ENCODE results near the gene IFI27L1. TPM values are rescaled to one million over a fixed set of nuclear protein-coding genes. Genes with fewer than 3 reads are reported as not detected.

Gene IFI27L1
- total and polyA plus RNA-seq, 2 experiments from 2014 or later = 9.7 to 28.6 TPM

GRCh38 chr14:94113073-94113472 is 32.0 kb downstream of the IFI27L1 start:
- H3K36me3 Mint-ChIP-seq (ENCODE audit: low read depth) = no peaks in the 10 kb centered on the region
- H3K4me2 ChIP-seq = no peak overlapping the region

GRCh38 chr14:94113490-94113889 is 32.4 kb downstream of the IFI27L1 start:
- Histone ChIP-seq H3K4me3 (no peak overlapping the region), H3K9me2 (ENCODE audit: insufficient read depth) (no peaks in the 10 kb centered on the region), H3K27ac (ENCODE audit: low read depth) (no peak overlapping the region), H2AFZ (no peak overlapping the region), H3K4me1 (ENCODE audit: insufficient read depth) (no peaks in the 10 kb centered on the region), H3K36me3 (ENCODE audit: insufficient read depth) (no peaks in the 10 kb centered on the region), H3K79me2 (replicated peaks; ENCODE audit: insufficient read depth) (no peaks in the 10 kb centered on the region), H3K27me3 (ENCODE audit: insufficient read depth) (no peaks in the 10 kb centered on the region), H4K20me1 (replicated peaks; ENCODE audit: insufficient read depth) (no peaks in the 10 kb centered on the region), H3F3A (replicated peaks; ENCODE audit: low read depth) (no peaks in the 10 kb centered on the region), H3K4me2 (no peak overlapping the region)
- no peak for DNase-seq (ENCODE audit: low spot score)
- Mint-ChIP-seq H3K36me3 (ENCODE audit: low read depth) (no peaks in the 10 kb centered on the region), H3K9me3 (no peaks in the 10 kb centered on the region), H3K4me3 (no peak overlapping the region), H3K4me1 (peaks cover 15% of the 10 kb centered on the region), H3K27me3 (ENCODE audit: insufficient read depth, low read depth, poor library complexity) (peaks cover 1% of the 10 kb centered on the region), H3K27ac (no peak overlapping the region)
- ATAC-seq = no peak
- TF ChIP-seq POLR2AphosphoS5 (IDR thresholded peaks at IDR 0.05; ENCODE audit: low read depth) (no peak), CTCF (conservative IDR thresholded peaks at IDR 0.05; ENCODE audit: low read depth in 2 of 2) (no peak), JUNB (IDR thresholded peaks at IDR 0.05; ENCODE audit: unreplicated experiment) (no peak)

More at GRCh38 chr14:94113073-94113472, 32.0 kb downstream of the IFI27L1 start:
- no peaks in the 10 kb centered on the region for H3K27me3 ChIP-seq (ENCODE audit: insufficient read depth)
- no peaks in the 10 kb centered on the region for H3K79me2 ChIP-seq (replicated peaks; ENCODE audit: insufficient read depth)
- H3K4me1 Mint-ChIP-seq = peaks cover 15% of the 10 kb centered on the region
- no peak overlapping the region for H3K27ac Mint-ChIP-seq
- H3K27ac ChIP-seq (ENCODE audit: low read depth) = no peak overlapping the region
- H3K4me1 ChIP-seq (ENCODE audit: insufficient read depth) = no peaks in the 10 kb centered on the region
- ATAC-seq = no peak
- no peaks in the 10 kb centered on the region for H3K9me3 Mint-ChIP-seq
- no peaks in the 10 kb centered on the region for H3F3A ChIP-seq (replicated peaks; ENCODE audit: low read depth)
- no peak overlapping the region for H3K4me3 ChIP-seq
- H3K36me3 ChIP-seq (ENCODE audit: insufficient read depth) = no peaks in the 10 kb centered on the region
- H3K9me2 ChIP-seq (ENCODE audit: insufficient read depth) = no peaks in the 10 kb centered on the region
- no peak overlapping the region for H2AFZ ChIP-seq
- peaks cover 1% of the 10 kb centered on the region for H3K27me3 Mint-ChIP-seq (ENCODE audit: insufficient read depth, low read depth, poor library complexity)
- H4K20me1 ChIP-seq (replicated peaks; ENCODE audit: insufficient read depth) = no peaks in the 10 kb centered on the region
- no peak for DNase-seq (ENCODE audit: low spot score)
- TF ChIP-seq CTCF (conservative IDR thresholded peaks at IDR 0.05; ENCODE audit: low read depth in 2 of 2) (no peak), EZH2 (IDR thresholded peaks at IDR 0.05; ENCODE audit: low read depth, unreplicated experiment) (no peak), STAT1 (IDR thresholded peaks at IDR 0.05; ENCODE audit: unreplicated experiment) (no peak)
- H3K4me3 Mint-ChIP-seq = no peak overlapping the region

GRCh38 chr14:94113908-94114588 is 32.9 kb downstream of the IFI27L1 start:
- Mint-ChIP-seq H3K4me1 (peaks cover 15% of the 10 kb centered on the region), H3K9me3 (no peaks in the 10 kb centered on the region), H3K36me3 (ENCODE audit: low read depth) (no peaks in the 10 kb centered on the region), H3K4me3 (no peak overlapping the region), H3K27ac (no peak overlapping the region), H3K27me3 (ENCODE audit: insufficient read depth, low read depth, poor library complexity) (peaks cover 1% of the 10 kb centered on the region)
- H2AFZ ChIP-seq = no peak overlapping the region
- no peaks in the 10 kb centered on the region for H3K36me3 ChIP-seq (ENCODE audit: insufficient read depth)
- H3K4me1 ChIP-seq (ENCODE audit: insufficient read depth) = no peaks in the 10 kb centered on the region
- DNase-seq (ENCODE audit: low spot score) = no peak
- no peaks in the 10 kb centered on the region for H3K9me2 ChIP-seq (ENCODE audit: insufficient read depth)
- no peaks in the 10 kb centered on the region for H3K27me3 ChIP-seq (ENCODE audit: insufficient read depth)
- no peak overlapping the region for H3K27ac ChIP-seq (ENCODE audit: low read depth)
- ATAC-seq = no peak
- H4K20me1 ChIP-seq (replicated peaks; ENCODE audit: insufficient read depth) = no peaks in the 10 kb centered on the region
- no peak overlapping the region for H3K4me3 ChIP-seq
- no peaks in the 10 kb centered on the region for H3F3A ChIP-seq (replicated peaks; ENCODE audit: low read depth)
- H3K4me2 ChIP-seq = no peak overlapping the region
- no peaks in the 10 kb centered on the region for H3K79me2 ChIP-seq (replicated peaks; ENCODE audit: insufficient read depth)
- no peak for TF ChIP-seq STAT1 (IDR thresholded peaks at IDR 0.05; ENCODE audit: unreplicated experiment)
- TF ChIP-seq ZNF331 (CRISPR knock-in tag; IDR thresholded peaks at IDR 0.05; ENCODE audit: low read depth) = no peak
- no peak for TF ChIP-seq REST (IDR thresholded peaks at IDR 0.05; ENCODE audit: unreplicated experiment)
- TF ChIP-seq CTCF (conservative IDR thresholded peaks at IDR 0.05; ENCODE audit: low read depth in 2 of 2) = no peak
- no peak for TF ChIP-seq POLR2AphosphoS5 (IDR thresholded peaks at IDR 0.05; ENCODE audit: low read depth)
- TF ChIP-seq JUNB (IDR thresholded peaks at IDR 0.05; ENCODE audit: unreplicated experiment) = no peak
- TF ChIP-seq ZNF114 (CRISPR knock-in tag; IDR thresholded peaks at IDR 0.05) = no peak

Data from GM23338 (cell line).